GM23338 (cell line): ENCODE measurements around the gene ERO1B. TPM values are rescaled to one million over a fixed set of nuclear protein-coding genes. Genes with fewer than 3 reads are reported as not detected.

Source experiments
- ATAC-seq: fragments of 200-7000 bp; cut with Tn5 transposase; 3 replicates; pipeline ENCODE4 v1.9.1; 2020
- DNase-seq: peaks from one replicate; pipeline ENCODE4 v3.0.0-alpha.2; 2015; ENCODE audit warnings: low spot score
- H2AFZ ChIP-seq: fragments of 200-600 bp; sonication (generic); 2 replicates; pipeline ENCODE4 v1.8.0; 2016; ENCODE audit warnings: antibody characterized with exemption, mild to moderate bottlenecking, moderate library complexity
- H3F3A ChIP-seq: fragments of 200-600 bp; sonication (generic); replicated peaks from 2 replicates; pipeline ENCODE4 v1.8.0; 2017; ENCODE audit warnings: antibody characterized with exemption, mixed run types, low read depth
- H3K27ac ChIP-seq: fragments of 200-600 bp; sonication (generic); 2 replicates; pipeline ENCODE4 v1.6.1; 2016; ENCODE audit warnings: low read depth
- H3K27me3 ChIP-seq: fragments of 200-600 bp; sonication (generic); 2 replicates; pipeline ENCODE4 v1.8.0; 2016; ENCODE audit warnings: mild to moderate bottlenecking, mixed run types, moderate library complexity; ENCODE audit not compliant: insufficient read depth
- H3K36me3 ChIP-seq: fragments of 200-600 bp; sonication (generic); 2 replicates; pipeline ENCODE4 v1.8.0; 2016; ENCODE audit warnings: mild to moderate bottlenecking; ENCODE audit not compliant: insufficient read depth
- H3K4me1 ChIP-seq: fragments of 200-600 bp; sonication (generic); 2 replicates; pipeline ENCODE4 v1.8.0; 2016; ENCODE audit warnings: mild to moderate bottlenecking, moderate library complexity; ENCODE audit not compliant: insufficient read depth
- H3K4me2 ChIP-seq: fragments of 200-600 bp; sonication (generic); 2 replicates; pipeline ENCODE4 v1.7.1; 2017; ENCODE audit warnings: mixed run types
- H3K4me3 ChIP-seq: fragments of 200-600 bp; sonication (generic); 2 replicates; pipeline ENCODE4 v1.6.1; 2016; ENCODE audit warnings: mixed run types
- H3K79me2 ChIP-seq: fragments of 200-600 bp; sonication (generic); replicated peaks from 2 replicates; pipeline ENCODE4 v1.8.0; 2017; ENCODE audit warnings: mild to moderate bottlenecking; ENCODE audit not compliant: insufficient read depth
- H3K9me2 ChIP-seq: fragments of 200-600 bp; sonication (generic); 2 replicates; pipeline ENCODE4 v1.8.0; 2017; ENCODE audit not compliant: insufficient read depth
- H4K20me1 ChIP-seq: fragments of 200-600 bp; sonication (generic); replicated peaks from 2 replicates; pipeline ENCODE4 v1.8.0; 2017; ENCODE audit warnings: mild to moderate bottlenecking; ENCODE audit not compliant: insufficient read depth
- H3K27ac Mint-ChIP-seq: 2 replicates; pipeline ENCODE4 v1.8.0; 2020; ENCODE audit warnings: inconsistent platforms, mild to moderate bottlenecking, moderate library complexity, mixed read lengths
- H3K27me3 Mint-ChIP-seq: 3 replicates; pipeline ENCODE4 v1.8.0; 2022; ENCODE audit warnings: low read depth, mild to moderate bottlenecking, moderate library complexity, mixed read lengths, inconsistent platforms; ENCODE audit not compliant: insufficient read depth, poor library complexity
- H3K36me3 Mint-ChIP-seq: 3 replicates; pipeline ENCODE4 v1.8.0; 2021; ENCODE audit warnings: low read depth, mild to moderate bottlenecking, inconsistent platforms, moderate library complexity, mixed read lengths
- H3K4me1 Mint-ChIP-seq: 3 replicates; pipeline ENCODE4 v1.8.0; 2020; ENCODE audit warnings: mild to moderate bottlenecking, inconsistent platforms, mixed read lengths
- H3K4me3 Mint-ChIP-seq: 3 replicates; pipeline ENCODE4 v1.8.0; 2021; ENCODE audit warnings: moderate library complexity, mild to moderate bottlenecking, inconsistent platforms, mixed read lengths
- H3K9me3 Mint-ChIP-seq: 3 replicates; pipeline ENCODE4 v1.8.0; 2020; ENCODE audit warnings: moderate library complexity, mild to moderate bottlenecking, inconsistent platforms, mixed read lengths
- CREB1 ChIP-seq: fragments of 250-450 bp; sonication (Bioruptor Pico); IDR thresholded peaks from 2 replicates; pipeline ENCODE4 v1.5.0; 2020; ENCODE audit warnings: low read depth, mild to moderate bottlenecking, moderate library complexity
- EZH2 ChIP-seq: fragments of 200-600 bp; sonication (generic); IDR thresholded peaks from one replicate; pipeline ENCODE4 v1.8.0; 2017; ENCODE audit warnings: antibody characterized with exemption, mild to moderate bottlenecking, low read depth; ENCODE audit not compliant: unreplicated experiment
- EZH2phosphoT487 ChIP-seq: fragments of 200-600 bp; sonication (generic); IDR thresholded peaks from one replicate; pipeline ENCODE4 v1.8.1; 2018; ENCODE audit warnings: antibody characterized with exemption; ENCODE audit not compliant: unreplicated experiment
- JUNB ChIP-seq: IDR thresholded peaks from one replicate; pipeline ENCODE4 v1.6.1; 2016; ENCODE audit warnings: antibody characterized with exemption; ENCODE audit not compliant: unreplicated experiment
- NANOG ChIP-seq: IDR thresholded peaks from 2 replicates; pipeline ENCODE4 v1.6.1; 2016; ENCODE audit warnings: antibody characterized with exemption, borderline replicate concordance
- POLR2AphosphoS5 ChIP-seq: IDR thresholded peaks from 2 replicates; pipeline ENCODE4 v1.6.1; 2016; ENCODE audit warnings: antibody characterized with exemption, low read depth
- STAT1 ChIP-seq: IDR thresholded peaks from one replicate; pipeline ENCODE4 v1.6.1; 2016; ENCODE audit warnings: antibody characterized with exemption; ENCODE audit not compliant: unreplicated experiment
- ZNF114 ChIP-seq: fragments of 250-450 bp; sonication (Bioruptor Pico); IDR thresholded peaks from 2 replicates; pipeline ENCODE4 v1.5.0; 2020; ENCODE audit warnings: mild to moderate bottlenecking, moderate library complexity
- ZNF331 ChIP-seq: fragments of 250-450 bp; sonication (Bioruptor Pico); IDR thresholded peaks from 2 replicates; pipeline ENCODE4 v1.5.0; 2020; ENCODE audit warnings: low read depth, mild to moderate bottlenecking, moderate library complexity
- polyA plus RNA-seq: library from polyadenylated mRNA; unstranded; fragments of >200 nt; fragmentation: Nextera tagmentation; extraction: Ambion mirVana; gene quantifications from 2 replicates; pipeline ENCODE4 v1.2.1, GENCODE V29; 2016
- total RNA-seq: library from RNA; depleted of rRNA; stranded (reverse); fragments of >200 nt; shearing (Covaris generic); gene quantifications from 2 replicates; pipeline ENCODE4 v1.2.3, GENCODE V29; 2014
- TF ChIP-seq, protein P1 (sequence below), 2 experiments: fragments of 200-600 bp in 1 of 2; sonication (generic) in 1 of 2; conservative IDR thresholded peaks; 2 replicates each; pipeline versions ENCODE4 v1.5.1 to v1.6.1; 2016 to 2017; ENCODE audit warnings: antibody characterized with exemption in 2 of 2, low read depth in 2 of 2, mild to moderate bottlenecking in 2 of 2, moderate library complexity in 1 of 2
- TF ChIP-seq, protein P2 (sequence below): fragments of 250-450 bp; sonication (Bioruptor Pico); IDR thresholded peaks from 2 replicates; pipeline ENCODE4 v1.5.0; 2020; ENCODE audit warnings: mild to moderate bottlenecking, moderate library complexity
- TF ChIP-seq, protein P3 (sequence below): IDR thresholded peaks from 2 replicates; pipeline ENCODE4 v1.6.1; 2016; ENCODE audit warnings: antibody characterized with exemption
- TF ChIP-seq, protein P4 (sequence below): IDR thresholded peaks from one replicate; pipeline ENCODE4 v1.6.1; 2018; ENCODE audit warnings: antibody characterized with exemption; ENCODE audit not compliant: unreplicated experiment

The ERO1B gene
- total and polyA plus RNA-seq, 2 experiments from 2014 or later: 2.4 to 3.6 TPM

DNA sequence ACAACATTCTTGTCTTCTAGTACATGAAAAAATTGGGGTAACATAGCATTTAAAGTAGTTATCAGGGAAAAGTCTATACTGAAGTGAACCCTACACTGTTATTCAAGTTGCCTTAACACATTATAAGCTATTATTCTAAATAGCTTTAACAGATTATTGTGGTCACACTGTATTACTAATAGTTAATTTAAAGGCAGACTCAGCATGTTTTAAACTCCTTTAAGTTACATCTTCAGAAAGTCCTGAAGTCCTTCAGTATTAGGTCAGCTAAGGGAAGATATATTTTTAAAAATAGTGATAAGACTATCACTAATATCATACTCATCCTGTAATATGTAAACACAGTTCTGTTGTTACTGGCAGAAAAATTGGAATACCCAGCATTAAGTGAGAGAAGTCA, 72.0 kb downstream of the ERO1B start:
- ATAC-seq (no peak), DNase-seq (no peak)
- no peak overlapping the region for H3K4me2 ChIP-seq
- H3K36me3 Mint-ChIP-seq: no peaks in the 10 kb centered on the region; the same call in 2 of the 3 replicates
- TF ChIP-seq POLR2AphosphoS5 (no peak), CREB1 (CRISPR knock-in tag) (no peak), ZNF114 (CRISPR knock-in tag) (no peak), ZNF331 (no peak), EZH2 (no peak), EZH2phosphoT487 (no peak), NANOG (no peak), STAT1 (no peak), JUNB (no peak)
- TF ChIP-seq, protein P1, sequence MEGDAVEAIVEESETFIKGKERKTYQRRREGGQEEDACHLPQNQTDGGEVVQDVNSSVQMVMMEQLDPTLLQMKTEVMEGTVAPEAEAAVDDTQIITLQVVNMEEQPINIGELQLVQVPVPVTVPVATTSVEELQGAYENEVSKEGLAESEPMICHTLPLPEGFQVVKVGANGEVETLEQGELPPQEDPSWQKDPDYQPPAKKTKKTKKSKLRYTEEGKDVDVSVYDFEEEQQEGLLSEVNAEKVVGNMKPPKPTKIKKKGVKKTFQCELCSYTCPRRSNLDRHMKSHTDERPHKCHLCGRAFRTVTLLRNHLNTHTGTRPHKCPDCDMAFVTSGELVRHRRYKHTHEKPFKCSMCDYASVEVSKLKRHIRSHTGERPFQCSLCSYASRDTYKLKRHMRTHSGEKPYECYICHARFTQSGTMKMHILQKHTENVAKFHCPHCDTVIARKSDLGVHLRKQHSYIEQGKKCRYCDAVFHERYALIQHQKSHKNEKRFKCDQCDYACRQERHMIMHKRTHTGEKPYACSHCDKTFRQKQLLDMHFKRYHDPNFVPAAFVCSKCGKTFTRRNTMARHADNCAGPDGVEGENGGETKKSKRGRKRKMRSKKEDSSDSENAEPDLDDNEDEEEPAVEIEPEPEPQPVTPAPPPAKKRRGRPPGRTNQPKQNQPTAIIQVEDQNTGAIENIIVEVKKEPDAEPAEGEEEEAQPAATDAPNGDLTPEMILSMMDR (conservative IDR thresholded peaks at IDR 0.05; ENCODE audit: low read depth in 2 of 2): no peak
- TF ChIP-seq, protein P2, sequence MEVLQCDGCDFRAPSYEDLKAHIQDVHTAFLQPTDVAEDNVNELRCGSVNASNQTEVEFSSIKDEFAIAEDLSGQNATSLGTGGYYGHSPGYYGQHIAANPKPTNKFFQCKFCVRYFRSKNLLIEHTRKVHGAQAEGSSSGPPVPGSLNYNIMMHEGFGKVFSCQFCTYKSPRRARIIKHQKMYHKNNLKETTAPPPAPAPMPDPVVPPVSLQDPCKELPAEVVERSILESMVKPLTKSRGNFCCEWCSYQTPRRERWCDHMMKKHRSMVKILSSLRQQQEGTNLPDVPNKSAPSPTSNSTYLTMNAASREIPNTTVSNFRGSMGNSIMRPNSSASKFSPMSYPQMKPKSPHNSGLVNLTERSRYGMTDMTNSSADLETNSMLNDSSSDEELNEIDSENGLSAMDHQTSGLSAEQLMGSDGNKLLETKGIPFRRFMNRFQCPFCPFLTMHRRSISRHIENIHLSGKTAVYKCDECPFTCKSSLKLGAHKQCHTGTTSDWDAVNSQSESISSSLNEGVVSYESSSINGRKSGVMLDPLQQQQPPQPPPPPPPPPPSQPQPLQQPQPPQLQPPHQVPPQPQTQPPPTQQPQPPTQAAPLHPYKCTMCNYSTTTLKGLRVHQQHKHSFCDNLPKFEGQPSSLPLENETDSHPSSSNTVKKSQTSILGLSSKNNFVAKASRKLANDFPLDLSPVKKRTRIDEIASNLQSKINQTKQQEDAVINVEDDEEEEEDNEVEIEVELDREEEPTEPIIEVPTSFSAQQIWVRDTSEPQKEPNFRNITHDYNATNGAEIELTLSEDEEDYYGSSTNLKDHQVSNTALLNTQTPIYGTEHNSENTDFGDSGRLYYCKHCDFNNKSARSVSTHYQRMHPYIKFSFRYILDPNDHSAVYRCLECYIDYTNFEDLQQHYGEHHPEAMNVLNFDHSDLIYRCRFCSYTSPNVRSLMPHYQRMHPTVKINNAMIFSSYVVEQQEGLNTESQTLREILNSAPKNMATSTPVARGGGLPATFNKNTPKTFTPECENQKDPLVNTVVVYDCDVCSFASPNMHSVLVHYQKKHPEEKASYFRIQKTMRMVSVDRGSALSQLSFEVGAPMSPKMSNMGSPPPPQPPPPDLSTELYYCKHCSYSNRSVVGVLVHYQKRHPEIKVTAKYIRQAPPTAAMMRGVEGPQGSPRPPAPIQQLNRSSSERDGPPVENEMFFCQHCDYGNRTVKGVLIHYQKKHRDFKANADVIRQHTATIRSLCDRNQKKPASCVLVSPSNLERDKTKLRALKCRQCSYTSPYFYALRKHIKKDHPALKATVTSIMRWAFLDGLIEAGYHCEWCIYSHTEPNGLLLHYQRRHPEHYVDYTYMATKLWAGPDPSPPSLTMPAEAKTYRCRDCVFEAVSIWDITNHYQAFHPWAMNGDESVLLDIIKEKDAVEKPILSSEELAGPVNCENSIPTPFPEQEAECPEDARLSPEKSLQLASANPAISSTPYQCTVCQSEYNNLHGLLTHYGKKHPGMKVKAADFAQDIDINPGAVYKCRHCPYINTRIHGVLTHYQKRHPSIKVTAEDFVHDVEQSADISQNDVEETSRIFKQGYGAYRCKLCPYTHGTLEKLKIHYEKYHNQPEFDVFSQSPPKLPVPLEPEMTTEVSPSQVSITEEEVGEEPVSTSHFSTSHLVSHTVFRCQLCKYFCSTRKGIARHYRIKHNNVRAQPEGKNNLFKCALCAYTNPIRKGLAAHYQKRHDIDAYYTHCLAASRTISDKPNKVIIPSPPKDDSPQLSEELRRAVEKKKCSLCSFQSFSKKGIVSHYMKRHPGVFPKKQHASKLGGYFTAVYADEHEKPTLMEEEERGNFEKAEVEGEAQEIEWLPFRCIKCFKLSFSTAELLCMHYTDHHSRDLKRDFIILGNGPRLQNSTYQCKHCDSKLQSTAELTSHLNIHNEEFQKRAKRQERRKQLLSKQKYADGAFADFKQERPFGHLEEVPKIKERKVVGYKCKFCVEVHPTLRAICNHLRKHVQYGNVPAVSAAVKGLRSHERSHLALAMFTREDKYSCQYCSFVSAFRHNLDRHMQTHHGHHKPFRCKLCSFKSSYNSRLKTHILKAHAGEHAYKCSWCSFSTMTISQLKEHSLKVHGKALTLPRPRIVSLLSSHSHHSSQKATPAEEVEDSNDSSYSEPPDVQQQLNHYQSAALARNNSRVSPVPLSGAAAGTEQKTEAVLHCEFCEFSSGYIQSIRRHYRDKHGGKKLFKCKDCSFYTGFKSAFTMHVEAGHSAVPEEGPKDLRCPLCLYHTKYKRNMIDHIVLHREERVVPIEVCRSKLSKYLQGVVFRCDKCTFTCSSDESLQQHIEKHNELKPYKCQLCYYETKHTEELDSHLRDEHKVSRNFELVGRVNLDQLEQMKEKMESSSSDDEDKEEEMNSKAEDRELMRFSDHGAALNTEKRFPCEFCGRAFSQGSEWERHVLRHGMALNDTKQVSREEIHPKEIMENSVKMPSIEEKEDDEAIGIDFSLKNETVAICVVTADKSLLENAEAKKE (CRISPR knock-in tag): no peak
- TF ChIP-seq, protein P3, sequence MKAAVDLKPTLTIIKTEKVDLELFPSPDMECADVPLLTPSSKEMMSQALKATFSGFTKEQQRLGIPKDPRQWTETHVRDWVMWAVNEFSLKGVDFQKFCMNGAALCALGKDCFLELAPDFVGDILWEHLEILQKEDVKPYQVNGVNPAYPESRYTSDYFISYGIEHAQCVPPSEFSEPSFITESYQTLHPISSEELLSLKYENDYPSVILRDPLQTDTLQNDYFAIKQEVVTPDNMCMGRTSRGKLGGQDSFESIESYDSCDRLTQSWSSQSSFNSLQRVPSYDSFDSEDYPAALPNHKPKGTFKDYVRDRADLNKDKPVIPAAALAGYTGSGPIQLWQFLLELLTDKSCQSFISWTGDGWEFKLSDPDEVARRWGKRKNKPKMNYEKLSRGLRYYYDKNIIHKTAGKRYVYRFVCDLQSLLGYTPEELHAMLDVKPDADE: no peak
- TF ChIP-seq, protein P4, sequence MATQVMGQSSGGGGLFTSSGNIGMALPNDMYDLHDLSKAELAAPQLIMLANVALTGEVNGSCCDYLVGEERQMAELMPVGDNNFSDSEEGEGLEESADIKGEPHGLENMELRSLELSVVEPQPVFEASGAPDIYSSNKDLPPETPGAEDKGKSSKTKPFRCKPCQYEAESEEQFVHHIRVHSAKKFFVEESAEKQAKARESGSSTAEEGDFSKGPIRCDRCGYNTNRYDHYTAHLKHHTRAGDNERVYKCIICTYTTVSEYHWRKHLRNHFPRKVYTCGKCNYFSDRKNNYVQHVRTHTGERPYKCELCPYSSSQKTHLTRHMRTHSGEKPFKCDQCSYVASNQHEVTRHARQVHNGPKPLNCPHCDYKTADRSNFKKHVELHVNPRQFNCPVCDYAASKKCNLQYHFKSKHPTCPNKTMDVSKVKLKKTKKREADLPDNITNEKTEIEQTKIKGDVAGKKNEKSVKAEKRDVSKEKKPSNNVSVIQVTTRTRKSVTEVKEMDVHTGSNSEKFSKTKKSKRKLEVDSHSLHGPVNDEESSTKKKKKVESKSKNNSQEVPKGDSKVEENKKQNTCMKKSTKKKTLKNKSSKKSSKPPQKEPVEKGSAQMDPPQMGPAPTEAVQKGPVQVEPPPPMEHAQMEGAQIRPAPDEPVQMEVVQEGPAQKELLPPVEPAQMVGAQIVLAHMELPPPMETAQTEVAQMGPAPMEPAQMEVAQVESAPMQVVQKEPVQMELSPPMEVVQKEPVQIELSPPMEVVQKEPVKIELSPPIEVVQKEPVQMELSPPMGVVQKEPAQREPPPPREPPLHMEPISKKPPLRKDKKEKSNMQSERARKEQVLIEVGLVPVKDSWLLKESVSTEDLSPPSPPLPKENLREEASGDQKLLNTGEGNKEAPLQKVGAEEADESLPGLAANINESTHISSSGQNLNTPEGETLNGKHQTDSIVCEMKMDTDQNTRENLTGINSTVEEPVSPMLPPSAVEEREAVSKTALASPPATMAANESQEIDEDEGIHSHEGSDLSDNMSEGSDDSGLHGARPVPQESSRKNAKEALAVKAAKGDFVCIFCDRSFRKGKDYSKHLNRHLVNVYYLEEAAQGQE: no peak
- no peak overlapping the region for H2AFZ ChIP-seq
- no peaks in the 10 kb centered on the region for H3K27me3 Mint-ChIP-seq
- H3K27me3 ChIP-seq: no peaks in the 10 kb centered on the region
- no peaks in the 10 kb centered on the region for H3K36me3 ChIP-seq
- no peak overlapping the region for H3K4me3 ChIP-seq
- H3K4me3 Mint-ChIP-seq: no peak overlapping the region
- H3K4me1 ChIP-seq: peaks cover 5% of the 10 kb centered on the region; the same call in 1 of the 2 replicates
- H3K79me2 ChIP-seq: no peaks in the 10 kb centered on the region
- no peak overlapping the region for H3K27ac ChIP-seq
- no peak overlapping the region for H3K27ac Mint-ChIP-seq
- no peaks in the 10 kb centered on the region for H4K20me1 ChIP-seq
- no peaks in the 10 kb centered on the region for H3K9me2 ChIP-seq
- peaks cover 13% of the 10 kb centered on the region for H3K4me1 Mint-ChIP-seq
- H3K9me3 Mint-ChIP-seq: no peaks in the 10 kb centered on the region
- no peaks in the 10 kb centered on the region for H3F3A ChIP-seq
